IMR-90 (cell line): ENCODE measurements around the gene TRAF3IP1. TPM values are rescaled to one million over a fixed set of nuclear protein-coding genes. Genes with fewer than 3 reads are reported as not detected.
A peak's percentile ranks its signal among the peaks of the same experiment; 100 is the strongest.

ENCODE experiments used
- ATAC-seq: fragments of 200-7000 bp; cut with Tn5 transposase; 2 replicates; pipeline ENCODE4 v1.9.1; 2020; ENCODE audit warnings: low read depth, mild to moderate bottlenecking, moderate library complexity
- BruUV-seq: library from RNA; stranded (reverse); fragments of 400-500 nt; replicated peaks from 2 replicates; lab custom pipeline; 2021; lab: Mats Ljungman, UMichigan
- CTCF ChIA-PET: fragments of 300-600 bp; formaldehyde crosslinking; extraction: SDS; loops from one replicate; lab custom pipeline; 2021; ENCODE audit warnings: antibody characterized with exemption; lab: Yijun Ruan, JAX
- POLR2A ChIA-PET: fragments of 300-600 bp; sonication (Branson Sonifier 250); formaldehyde crosslinking; loops from one replicate; lab custom pipeline; 2022; ENCODE audit warnings: antibody characterized with exemption; ENCODE audit not compliant: unreplicated experiment; lab: Charles Lee
- DNase-seq: peaks from one replicate; pipeline ENCODE4 v3.0.0; 2013
- H2AFZ ChIP-seq: replicated peaks from 2 replicates; pipeline ENCODE3; 2013; ENCODE audit warnings: low read length, mild to moderate bottlenecking; ENCODE audit not compliant: poor library complexity
- H2AK5ac ChIP-seq: 2 replicates; pipeline ENCODE4 v1.6.1; 2013; ENCODE audit warnings: low read depth, low read length, inconsistent platforms
- H2AK9ac ChIP-seq: replicated peaks from 2 replicates; pipeline ENCODE3; 2013; ENCODE audit warnings: mild to moderate bottlenecking, low read depth, low read length, moderate library complexity; ENCODE audit not compliant: poor library complexity
- H2BK120ac ChIP-seq: 2 replicates; pipeline ENCODE4 v1.6.1; 2013; ENCODE audit warnings: low read depth, low read length, inconsistent platforms
- H2BK15ac ChIP-seq: 3 replicates; pipeline ENCODE4 v1.6.1; 2013; ENCODE audit warnings: low read depth, low read length, inconsistent platforms
- H2BK20ac ChIP-seq: 2 replicates; pipeline ENCODE4 v1.6.1; 2013; ENCODE audit warnings: low read depth, mild to moderate bottlenecking, inconsistent platforms, low read length, moderate library complexity
- H2BK5ac ChIP-seq: 2 replicates; pipeline ENCODE4 v1.6.1; 2013; ENCODE audit warnings: mild to moderate bottlenecking, low read depth, low read length, inconsistent platforms; ENCODE audit not compliant: poor library complexity, severe bottlenecking
- H3K14ac ChIP-seq: replicated peaks from 2 replicates; pipeline ENCODE4 v1.6.1; 2013; ENCODE audit warnings: low read depth, low read length, inconsistent platforms
- H3K18ac ChIP-seq: 2 replicates; pipeline ENCODE4 v1.6.1; 2013; ENCODE audit warnings: low read depth, low read length, control low read depth
- H3K23ac ChIP-seq: 2 replicates; pipeline ENCODE4 v1.6.1; 2013; ENCODE audit warnings: low read depth, low read length, inconsistent platforms
- H3K27ac ChIP-seq: 2 replicates; pipeline ENCODE4 v1.5.1; 2013; ENCODE audit warnings: mild to moderate bottlenecking, control low read depth, low read length; ENCODE audit not compliant: insufficient read depth
- H3K27me3 ChIP-seq: 2 replicates; pipeline ENCODE4 v1.6.1; 2013; ENCODE audit warnings: low read length; ENCODE audit not compliant: control insufficient read depth, insufficient read depth
- H3K36me3 ChIP-seq: 2 replicates; pipeline ENCODE4 v1.6.1; 2013; ENCODE audit warnings: low read length, mixed read lengths; ENCODE audit not compliant: control insufficient read depth, insufficient read depth
- H3K4ac ChIP-seq: 2 replicates; pipeline ENCODE4 v1.6.1; 2013; ENCODE audit warnings: low read depth, low read length, inconsistent platforms
- H3K4me1 ChIP-seq: 2 replicates; pipeline ENCODE4 v1.6.1; 2013; ENCODE audit warnings: low read length, mixed read lengths; ENCODE audit not compliant: control insufficient read depth, insufficient read depth
- H3K4me2 ChIP-seq: 2 replicates; pipeline ENCODE4 v1.6.1; 2013; ENCODE audit warnings: low read depth, mild to moderate bottlenecking, control low read depth, low read length, moderate library complexity
- H3K4me3 ChIP-seq: 2 replicates; pipeline ENCODE4 v1.5.1; 2013; ENCODE audit warnings: low read depth, mild to moderate bottlenecking, control low read depth, low read length, moderate library complexity; ENCODE audit not compliant: insufficient read depth
- H3K56ac ChIP-seq: 2 replicates; pipeline ENCODE4 v1.6.1; 2013; ENCODE audit warnings: low read length, inconsistent platforms; ENCODE audit not compliant: insufficient read depth; ENCODE audit errors: extremely low read depth
- H3K79me1 ChIP-seq, 2 experiments: 2 replicates each; pipeline ENCODE4 v1.6.1; 2013; ENCODE audit warnings: low read length in 2 of 2, inconsistent platforms in 1 of 2, low read depth in 1 of 2
- H3K9ac ChIP-seq: 2 replicates; pipeline ENCODE4 v1.6.1; 2013; ENCODE audit warnings: low read depth, low read length, control low read depth
- H3K9me1 ChIP-seq: 2 replicates; pipeline ENCODE4 v1.6.1; 2013; ENCODE audit warnings: low read length, inconsistent platforms; ENCODE audit not compliant: insufficient read depth
- H3K9me3 ChIP-seq: 2 replicates; pipeline ENCODE4 v1.6.1; 2013; ENCODE audit warnings: low read length; ENCODE audit not compliant: control insufficient read depth, insufficient read depth
- H4K20me1 ChIP-seq: 2 replicates; pipeline ENCODE4 v1.6.1; 2013; ENCODE audit warnings: low read length, inconsistent platforms; ENCODE audit not compliant: insufficient read depth
- H4K5ac ChIP-seq: 2 replicates; pipeline ENCODE4 v1.6.1; 2013; ENCODE audit warnings: mild to moderate bottlenecking, low read depth, low read length, control low read depth
- H4K8ac ChIP-seq, 2 experiments: 2 replicates each; pipeline ENCODE4 v1.6.1; 2013; ENCODE audit warnings: low read depth in 2 of 2, low read length in 2 of 2, control low read depth in 1 of 2, inconsistent platforms in 1 of 2
- H4K91ac ChIP-seq: 2 replicates; pipeline ENCODE4 v1.6.1; 2013; ENCODE audit warnings: low read depth, low read length, inconsistent platforms; ENCODE audit not compliant: insufficient read depth
- CEBPB ChIP-seq: IDR thresholded peaks from 2 replicates; pipeline ENCODE4 v1.6.1; 2012; ENCODE audit warnings: low read depth, low read length, improper control_type of control experiment
- CHD1 ChIP-seq: IDR thresholded peaks from 2 replicates; pipeline ENCODE4 v1.6.1; 2012; ENCODE audit warnings: low read depth, low read length, improper control_type of control experiment
- ELK1 ChIP-seq: fragments of 150-350 bp; IDR thresholded peaks from 2 replicates; pipeline ENCODE4 v1.6.1; 2016; ENCODE audit warnings: low read depth, mild to moderate bottlenecking, low read length, moderate library complexity, borderline replicate concordance
- FOS ChIP-seq: fragments of 150-350 bp; IDR thresholded peaks from 2 replicates; pipeline ENCODE4 v1.6.1; 2016; ENCODE audit warnings: low read depth, low read length
- NFE2L2 ChIP-seq: fragments of 150-350 bp; IDR thresholded peaks from 2 replicates; pipeline ENCODE4 v1.6.1; 2016; ENCODE audit warnings: low read depth, mild to moderate bottlenecking, low read length
- RCOR1 ChIP-seq: IDR thresholded peaks from 2 replicates; pipeline ENCODE4 v1.6.1; 2012; ENCODE audit warnings: mild to moderate bottlenecking, low read length, improper control_type of control experiment; ENCODE audit not compliant: insufficient replicate concordance
- RFX5 ChIP-seq: IDR thresholded peaks from 2 replicates; pipeline ENCODE4 v1.8.0; 2012; ENCODE audit warnings: low read depth, mild to moderate bottlenecking, low read length, moderate library complexity
- WGBS, 2 experiments: methylation state at CpG; one replicate each; pipeline versions ENCODE4 v1.1.5 to v1.1.7; 2013; ENCODE audit warnings: missing lambda C conversion rate in 2 of 2; ENCODE audit not compliant: insufficient read length in 1 of 2; ENCODE audit errors: extremely low coverage in 2 of 2; 5-methylcytosine and 5-hydroxymethylcytosine counted together
- dilution Hi-C: fragments of 300-500 bp; cut with HindIII; formaldehyde crosslinking; loops from one replicate; pipeline ENCODE4 v1.14.3; 2018; ENCODE audit warnings: low sequenced_read_pairs; ENCODE audit not compliant: unreplicated experiment
- in situ Hi-C: fragments of 300-500 bp; cut with MboI; formaldehyde crosslinking; loops from 3 replicates; pipeline ENCODE4 v1.14.3; 2019; ENCODE audit warnings: low sequenced_read_pairs, inconsistent platforms, mixed read lengths
- intact Hi-C: fragments of 100-400 bp; cut with micrococcal nuclease; formaldehyde crosslinking; loops from 2 replicates; pipeline ENCODE4 v1.10.0; 2022
- polyA plus RNA-seq, 3 experiments: library from polyadenylated mRNA; depleted of rRNA; stranded (reverse); fragments of >200 nt; gene quantifications; 2 replicates each; pipeline ENCODE4 v1.2.3, GENCODE V29; 2012; ENCODE audit warnings: low replicate concordance in 1 of 3
- total RNA-seq: library from RNA; depleted of rRNA; stranded (reverse); fragments of >200 nt; gene quantifications from 2 replicates; pipeline ENCODE4 v1.2.3, GENCODE V29; 2012

The TRAF3IP1 gene
- total and polyA plus RNA-seq, 2 of the 4 experiments (the other 2 are of a cell fraction), result 5.9 to 8.3 TPM

- no TSS peak for BruUV-seq
- ChIA-PET POLR2A (no interaction called here), CTCF (interaction anchor here (0.5 to 1.8 kb wide), 3 partner anchors 68 to 180 kb away, joined by 3 to 5 read pairs (median 5); no protein-coding TSS in a partner anchor)
- Histone ChIP-seq H3K4me2 (peak overlapping the region; percentile 33; the same call in 1 of the 2 replicates), H3K23ac (peak overlapping the region; percentile 76), H3K9me3 (no peaks in the 10 kb centered on the region), H3K4ac (peak overlapping the region; percentile 80), H3K14ac (peak overlapping the region; percentile 76), H3K36me3 (peaks cover 21% of the 10 kb centered on the region), H2AFZ (peak overlapping the region; percentile 38), H2AK9ac (peak overlapping the region; percentile 72), H3K27ac (peak overlapping the region; percentile 22; the same call in 1 of the 2 replicates), H3K18ac (peak overlapping the region; percentile 36; the same call in 1 of the 2 replicates), H2BK120ac (peak overlapping the region; percentile 90), H3K4me1 (peaks cover 28% of the 10 kb centered on the region), H2BK5ac (peak overlapping the region; percentile 99), H3K9me1 (peaks cover 29% of the 10 kb centered on the region), H4K20me1 (peaks cover 26% of the 10 kb centered on the region), H2AK5ac (peak overlapping the region; percentile 86), H3K4me3 (no peak overlapping the region), H4K5ac (peak overlapping the region; percentile 44; the same call in 1 of the 2 replicates), H4K91ac (peak overlapping the region; percentile 80), H3K79me1 (peaks cover 18 to 51% of the 10 kb centered on the region in 2 experiments; a peak in 3 of 4 replicates), H2BK15ac (peak overlapping the region; percentile 6; the same call in 1 of the 3 replicates), H2BK20ac (peak overlapping the region; percentile 84), H3K56ac (peak overlapping the region; percentile 51), H3K27me3 (no peaks in the 10 kb centered on the region), H3K9ac (no peak overlapping the region), H4K8ac (peak overlapping the region; percentile 8 to 80; a peak in 3 of 4 replicates)
- intact Hi-C loops, result no loop called here
- 87% methylated on average over 5 of the region's 24 CpGs; no CpG with 5 or more reads in 1 of the 2 experiments for WGBS, 2 experiments
- TF ChIP-seq RCOR1, result peak; percentile 84
- TF ChIP-seq NFE2L2, result 0 out of 2 replicates have a peak, but pooled peaks have one; percentile 12
- peak; percentile 88 for TF ChIP-seq FOS
- 0 out of 2 replicates have a peak, but pooled peaks have one; percentile 37 for TF ChIP-seq CHD1
- TF ChIP-seq ELK1, result no peak
- peak; percentile 90 for TF ChIP-seq CEBPB
- TF ChIP-seq RFX5, result no peak
- in situ Hi-C loops, result no loop called here
- DNase-seq (peak; percentile 98), ATAC-seq (peak; percentile 56)
- dilution Hi-C loops, result no loop called here
Measured at GRCh38 chr2:238438856-238439849, 118.8 kb downstream of the TRAF3IP1 start.
